Neural cell (in vitro differentiated cells): ENCODE measurements around the gene TGOLN2.

ENCODE experiments used
- CTCF ChIP-seq: fragments of 450-650 bp; IDR thresholded peaks from 2 replicates; pipeline ENCODE4 v1.5.1; 2014; ENCODE audit warnings: antibody characterized with exemption, mild to moderate bottlenecking, moderate library complexity; ENCODE audit not compliant: poor library complexity, severe bottlenecking
- EZH2 ChIP-seq: fragments of 200-600, 300-800 bp; shearing (Covaris generic), sonication (generic); IDR thresholded peaks from 2 replicates; pipeline ENCODE4 v1.6.1; 2014; ENCODE audit warnings: antibody characterized with exemption, low read length, borderline replicate concordance, mild to moderate bottlenecking; ENCODE audit not compliant: insufficient read depth, poor library complexity, severe bottlenecking
- MXI1 ChIP-seq: fragments of 450-650 bp; conservative IDR thresholded peaks from 2 replicates; pipeline ENCODE4 v1.6.1; 2014; ENCODE audit warnings: antibody characterized with exemption, mild to moderate bottlenecking; ENCODE audit not compliant: poor library complexity, severe bottlenecking
- SMC3 ChIP-seq: fragments of 450-650 bp; conservative IDR thresholded peaks from 2 replicates; pipeline ENCODE4 v1.6.1; 2014; ENCODE audit warnings: antibody characterized with exemption, mild to moderate bottlenecking, moderate library complexity; ENCODE audit not compliant: poor library complexity
- TAF1 ChIP-seq: IDR thresholded peaks from 2 replicates; pipeline ENCODE4 v1.6.1; 2012; ENCODE audit warnings: low read depth

GRCh38 chr2:85275984-85276540, 51.7 kb downstream of the TGOLN2 start:
- TF ChIP-seq CTCF (no peak), SMC3 (no peak), MXI1 (no peak), EZH2 (no peak), TAF1 (no peak)
